Left forelimb (tissue), 1 donor: ENCODE results near the gene ISX.

ENCODE experiments used
- DNase-seq: peaks from one replicate; pipeline ENCODE4 v3.0.0-alpha.2; 2018; ENCODE audit warnings: low spot score

The ISX gene

GRCh38 chr22:35053060-35053835, 12.7 kb upstream of the ISX start:
- no peak for DNase-seq

DNA sequence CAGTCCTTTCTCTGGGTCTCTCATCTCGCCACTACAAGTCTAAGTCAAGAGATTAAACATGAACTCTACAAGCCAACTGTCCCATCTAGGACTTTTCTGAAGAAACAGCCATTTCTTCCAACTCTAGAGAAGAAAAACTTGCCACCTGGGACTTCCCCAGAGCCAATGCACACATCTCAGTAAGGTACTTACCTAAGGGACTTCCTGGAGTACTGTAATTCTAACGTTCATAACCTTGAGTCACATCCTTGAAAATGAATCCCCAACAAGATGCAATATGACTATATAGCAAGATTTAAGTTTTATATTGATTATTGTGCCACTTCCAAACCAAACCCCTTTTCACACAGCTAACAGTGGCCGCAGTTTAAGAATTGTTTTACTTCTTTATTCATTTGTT, 11.9 kb upstream of the ISX start:
- no peak for DNase-seq

GRCh38 chr22:35056486-35056885, 9.5 kb upstream of the ISX start:
- no peak for DNase-seq

DNA sequence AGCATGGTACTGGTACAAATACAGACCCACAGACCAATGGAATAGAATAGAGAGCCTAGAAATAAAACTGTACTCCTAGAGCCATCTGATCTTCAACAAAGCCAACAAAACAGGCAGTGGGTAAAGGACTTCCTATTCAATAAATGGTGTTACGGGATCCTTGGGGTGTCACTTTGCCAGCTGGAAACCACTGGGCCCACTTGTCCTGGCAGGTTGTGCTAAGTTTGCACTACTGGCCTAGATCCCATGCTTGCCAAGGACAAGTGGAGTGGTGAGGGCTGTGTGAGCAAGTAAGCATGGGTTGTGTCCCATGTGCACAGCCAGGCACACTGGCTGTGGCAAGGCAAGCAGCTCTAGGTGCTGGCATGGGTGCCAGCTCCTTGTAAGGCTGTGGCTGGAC, 8.8 kb upstream of the ISX start:
- no peak for DNase-seq

GRCh38 chr22:35059632-35060031, 6.3 kb upstream of the ISX start:
- no peak for DNase-seq

GRCh38 chr22:35064664-35065063, 1.3 kb upstream of the ISX start:
- no peak for DNase-seq

- no peak for DNase-seq
Observed at GRCh38 chr22:35065183-35065582, 775 bp upstream of the ISX start.

- DNase-seq: no peak
Observed at GRCh38 chr22:35066768-35067167, 810 bp downstream of the ISX start.

GRCh38 chr22:35069541-35069940, 3.6 kb downstream of the ISX start:
- DNase-seq: no peak

- DNase-seq: no peak
Observed at GRCh38 chr22:35070451-35071093, 4.6 kb downstream of the ISX start.

DNA sequence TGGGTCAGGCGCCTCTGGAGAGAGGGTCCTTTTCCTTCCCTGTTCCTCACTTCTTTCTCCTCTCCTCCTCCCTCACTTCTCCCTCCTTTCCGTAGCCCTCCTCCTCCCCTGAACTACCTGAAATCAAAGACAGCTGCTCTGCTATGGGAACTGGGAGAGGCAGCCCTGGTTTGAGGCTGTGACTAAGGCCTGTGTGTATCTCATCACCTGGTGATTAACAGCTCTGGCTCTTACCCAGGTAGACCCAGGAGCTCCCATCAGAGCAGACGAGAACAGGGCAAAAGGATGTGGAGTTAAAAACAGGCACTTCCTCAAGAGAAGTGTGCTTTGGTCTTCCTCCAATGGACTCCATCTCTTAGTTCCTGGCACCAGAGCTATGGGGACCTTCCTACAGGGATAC, 5.8 kb downstream of the ISX start:
- no peak for DNase-seq

GRCh38 chr22:35072925-35073324, 7.0 kb downstream of the ISX start:
- DNase-seq: no peak

- DNase-seq: no peak
Observed at GRCh38 chr22:35074583-35074982, 8.6 kb downstream of the ISX start.

DNA sequence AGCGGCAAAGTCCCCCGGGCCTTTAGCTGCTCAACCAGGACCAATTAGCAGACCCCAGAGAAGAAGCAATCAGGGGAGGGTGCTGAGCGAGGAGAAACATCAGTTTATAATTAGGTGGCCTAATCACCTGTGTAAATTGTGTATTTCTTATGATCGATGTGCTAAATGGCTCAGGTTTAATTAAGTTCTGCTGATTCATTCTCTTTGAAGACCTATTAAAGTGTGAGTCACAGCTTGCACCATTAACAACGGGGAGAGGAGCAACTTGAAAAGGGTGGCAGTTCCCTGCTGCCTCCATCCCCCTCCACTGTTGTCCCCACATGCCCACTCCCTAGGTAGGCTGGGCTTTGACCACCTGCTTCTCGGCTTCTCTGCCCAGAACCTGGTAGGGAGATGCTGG, 10.7 kb downstream of the ISX start:
- no peak for DNase-seq

- no peak for DNase-seq
Observed at GRCh38 chr22:35085621-35086020, 19.7 kb downstream of the ISX start.

GRCh38 chr22:35089139-35089538, 23.2 kb downstream of the ISX start:
- DNase-seq: no peak

DNA sequence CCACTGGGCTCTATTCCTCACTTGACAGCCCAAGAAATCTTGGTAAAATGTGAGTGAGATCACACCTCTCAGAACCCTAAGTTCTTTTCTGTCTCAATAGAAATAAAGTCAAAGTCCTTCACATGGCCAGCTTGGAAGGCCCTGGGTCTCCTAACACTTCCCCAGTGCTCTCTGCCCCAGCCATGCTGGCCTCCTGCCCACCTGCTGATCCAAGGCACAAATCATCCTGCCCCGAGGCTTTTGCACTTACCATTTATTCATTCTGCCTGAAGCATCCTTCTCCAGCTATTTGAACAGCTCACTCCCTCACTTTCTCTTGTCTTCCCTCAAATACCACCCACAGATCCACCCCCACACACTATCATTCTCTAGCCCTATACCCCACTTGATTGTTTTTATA, 26.4 kb downstream of the ISX start:
- no peak for DNase-seq

DNA sequence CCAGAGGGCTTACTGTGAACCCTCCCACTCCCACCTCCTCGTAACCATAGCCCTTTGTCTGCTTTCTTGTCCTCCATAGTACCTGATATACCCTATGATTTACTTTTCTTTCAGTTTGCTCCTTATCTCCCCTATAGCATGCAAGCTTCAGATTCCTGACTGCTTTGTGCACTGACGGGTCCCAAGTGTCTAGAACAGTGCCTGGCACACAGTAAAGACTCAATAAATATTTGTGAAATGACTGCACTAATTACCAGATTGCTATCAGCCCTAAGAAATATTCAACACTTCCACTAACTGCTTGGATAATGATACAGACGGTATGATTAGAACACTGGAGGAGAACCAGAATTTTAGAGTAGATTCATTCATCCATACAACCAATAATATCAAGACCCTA, 33.0 kb downstream of the ISX start:
- DNase-seq: no peak

DNA sequence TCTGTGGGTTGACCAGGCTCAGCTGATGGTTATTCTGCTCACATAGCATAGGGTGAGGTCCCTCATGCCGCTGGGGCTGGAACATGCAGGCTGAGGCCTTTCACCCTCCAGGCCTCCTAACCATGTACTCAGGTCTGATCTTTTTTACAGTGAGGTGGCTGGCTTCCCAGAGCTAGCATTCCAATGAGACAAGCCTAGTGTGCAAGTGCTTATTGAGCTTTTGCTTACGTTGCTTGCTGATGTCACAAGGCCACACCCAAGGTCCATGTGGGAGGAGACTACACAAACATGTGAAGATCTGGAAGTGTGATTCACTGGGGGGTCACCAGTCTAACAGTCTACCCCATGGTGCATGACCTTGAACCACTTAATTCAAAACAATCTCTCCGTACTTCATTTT, 33.9 kb downstream of the ISX start:
- no peak for DNase-seq

- no peak for DNase-seq
Observed at GRCh38 chr22:35102663-35103062, 36.7 kb downstream of the ISX start.

GRCh38 chr22:35103761-35104160, 37.8 kb downstream of the ISX start:
- no peak for DNase-seq

- DNase-seq: no peak
Observed at GRCh38 chr22:35104491-35104890, 38.5 kb downstream of the ISX start.

- no peak for DNase-seq
Observed at GRCh38 chr22:35109616-35110015, 43.7 kb downstream of the ISX start.

DNA sequence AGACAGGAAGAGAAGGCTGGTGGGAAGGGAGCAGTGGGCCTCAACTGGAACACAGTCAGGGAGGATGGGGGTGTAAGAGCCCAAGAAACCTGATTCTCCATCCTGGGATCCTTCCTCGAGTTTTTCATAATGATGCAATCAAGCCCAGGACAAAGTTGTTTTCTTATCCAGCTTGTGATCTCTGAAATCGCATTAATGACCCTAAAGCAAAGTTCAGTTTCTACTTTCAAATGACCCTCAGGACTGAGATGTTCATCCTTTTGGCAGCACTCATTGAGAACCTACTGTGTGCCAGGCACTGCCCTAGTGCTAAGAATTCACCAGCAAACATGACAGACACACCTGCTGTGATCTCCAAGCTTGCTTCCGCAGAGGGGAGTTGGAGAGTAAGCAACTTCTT, 45.3 kb downstream of the ISX start:
- DNase-seq: no peak
